Tibial nerve (tissue), 4 donors: ENCODE measurements around the gene GPR78.

Experiments used
- CTCF ChIP-seq, 5 experiments: fragments of 200-600 bp in 3 of 5; fragments of 450-650 bp in 2 of 5; sonication (generic) in 3 of 5; IDR thresholded peaks; one replicate each; pipeline ENCODE4 v1.5.1; 2016 to 2019; ENCODE audit warnings: antibody characterized with exemption in 5 of 5, mild to moderate bottlenecking in 3 of 5, moderate library complexity in 2 of 5
- EP300 ChIP-seq, 2 donors: sonication (generic); formaldehyde crosslinking; IDR thresholded peaks; one replicate each; pipeline ENCODE4 v1.6.1; 2017; ENCODE audit warnings: antibody characterized with exemption in 2 of 2, mild to moderate bottlenecking in 1 of 2

- TF ChIP-seq CTCF (IDR thresholded peaks at IDR 0.05), result no peak
- TF ChIP-seq EP300 (IDR thresholded peaks at IDR 0.05), result no peak
Measured at GRCh38 chr4:8587469-8588195, 7.4 kb downstream of the GPR78 start.
